Endodermal cell (in vitro differentiated cells): ENCODE results near the gene CDCA3. TPM values are rescaled to one million over a fixed set of nuclear protein-coding genes. Genes with fewer than 3 reads are reported as not detected.

Source experiments
- DNase-seq: peaks from one replicate; pipeline ENCODE4 v3.0.0-alpha.2; 2017
- H3K27ac ChIP-seq: 2 replicates; pipeline ENCODE4 v1.5.1; 2013; ENCODE audit warnings: mild to moderate bottlenecking, low read depth, low read length, moderate library complexity
- H3K27me3 ChIP-seq: 2 replicates; pipeline ENCODE4 v1.6.1; 2013; ENCODE audit warnings: mild to moderate bottlenecking, low read length, moderate library complexity; ENCODE audit not compliant: insufficient read depth, control insufficient read depth, poor library complexity, severe bottlenecking
- H3K36me3 ChIP-seq: 2 replicates; pipeline ENCODE4 v1.7.0; 2013; ENCODE audit warnings: mild to moderate bottlenecking, low read length, moderate library complexity; ENCODE audit not compliant: control insufficient read depth, insufficient read depth
- H3K4me1 ChIP-seq: one replicate; pipeline ENCODE4 v1.7.0; 2013; ENCODE audit warnings: low read length; ENCODE audit not compliant: control insufficient read depth, insufficient read depth
- H3K4me3 ChIP-seq: 2 replicates; pipeline ENCODE4 v1.5.1; 2013; ENCODE audit warnings: mild to moderate bottlenecking, low read length, moderate library complexity
- H3K9ac ChIP-seq: 2 replicates; pipeline ENCODE4 v1.6.1; 2013; ENCODE audit warnings: mild to moderate bottlenecking, low read length, moderate library complexity; ENCODE audit not compliant: poor library complexity, severe bottlenecking; ENCODE audit errors: extremely low read depth
- H3K9me3 ChIP-seq: 2 replicates; pipeline ENCODE4 v1.6.1; 2013; ENCODE audit warnings: mild to moderate bottlenecking, low read length, moderate library complexity; ENCODE audit not compliant: control insufficient read depth
- H3K27ac Mint-ChIP-seq: 2 replicates; pipeline ENCODE4 v1.8.0; 2020; ENCODE audit warnings: mixed read lengths
- H3K27me3 Mint-ChIP-seq: 2 replicates; pipeline ENCODE4 v1.8.0; 2021; ENCODE audit warnings: mild to moderate bottlenecking, mixed read lengths; ENCODE audit not compliant: insufficient read depth
- H3K36me3 Mint-ChIP-seq: 2 replicates; pipeline ENCODE4 v1.8.0; 2020; ENCODE audit warnings: low read depth, mixed read lengths
- H3K4me1 Mint-ChIP-seq: 2 replicates; pipeline ENCODE4 v1.8.0; 2020; ENCODE audit warnings: mixed read lengths
- H3K4me3 Mint-ChIP-seq: 2 replicates; pipeline ENCODE4 v1.8.0; 2020; ENCODE audit warnings: mild to moderate bottlenecking, moderate library complexity, mixed read lengths
- H3K9me3 Mint-ChIP-seq: 2 replicates; pipeline ENCODE4 v1.8.0; 2020; ENCODE audit warnings: mild to moderate bottlenecking, mixed read lengths
- WGBS, 2 experiments: methylation state at CpG; one replicate each; pipeline versions ENCODE4 v1.1.5 to v1.1.7; 2013; ENCODE audit warnings: missing lambda C conversion rate in 2 of 2, mixed read lengths in 1 of 2; ENCODE audit not compliant: insufficient coverage in 1 of 2, insufficient read length in 1 of 2; 5-methylcytosine and 5-hydroxymethylcytosine counted together
- total RNA-seq, 2 donors: library from RNA; stranded (reverse); fragmentation: NEBNext Ultra II Directional in 1 of 2; extraction: Animal tissue kit (Norgen Biotek cat#: 25700) in 1 of 2; gene quantifications; 2 replicates in 1 of 2; 3 replicates in 1 of 2; pipeline ENCODE4 v1.2.1, GENCODE V29; 2021
- TF ChIP-seq, protein P1 (sequence below): fragments of 200-600 bp; sonication (generic); conservative IDR thresholded peaks from 2 replicates; pipeline ENCODE4 v1.5.0; 2021; ENCODE audit warnings: antibody characterized with exemption, mild to moderate bottlenecking

The CDCA3 gene
- total RNA-seq, 2 donors from 2014 or later = 53.1 to 63.9 TPM

DNA sequence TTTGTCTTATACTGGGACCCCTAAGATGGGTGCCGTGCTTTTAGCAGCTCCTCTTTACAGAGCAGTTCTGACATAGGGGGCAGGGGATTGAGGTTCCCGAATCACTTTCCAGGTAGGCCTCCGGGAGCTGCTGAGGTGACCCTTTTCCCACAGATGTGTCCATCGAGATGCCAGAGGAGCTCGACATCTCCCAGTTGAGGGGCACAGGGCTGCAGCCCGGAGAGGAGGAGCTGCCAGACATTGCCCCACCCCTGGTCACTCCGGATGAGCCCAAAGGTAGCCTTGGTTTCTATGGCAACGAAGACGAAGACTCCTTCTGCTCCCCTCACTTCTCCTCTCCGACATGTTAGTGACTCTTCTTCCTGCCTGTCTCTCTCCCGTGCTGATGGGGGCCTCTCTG, 11.9 kb upstream of the CDCA3 start:
- peaks cover 80% of the 10 kb centered on the region for H3K36me3 Mint-ChIP-seq
- H3K4me3 Mint-ChIP-seq = no peak overlapping the region
- H3K4me3 ChIP-seq = no peak overlapping the region
- no peak for DNase-seq
- TF ChIP-seq, protein P1, sequence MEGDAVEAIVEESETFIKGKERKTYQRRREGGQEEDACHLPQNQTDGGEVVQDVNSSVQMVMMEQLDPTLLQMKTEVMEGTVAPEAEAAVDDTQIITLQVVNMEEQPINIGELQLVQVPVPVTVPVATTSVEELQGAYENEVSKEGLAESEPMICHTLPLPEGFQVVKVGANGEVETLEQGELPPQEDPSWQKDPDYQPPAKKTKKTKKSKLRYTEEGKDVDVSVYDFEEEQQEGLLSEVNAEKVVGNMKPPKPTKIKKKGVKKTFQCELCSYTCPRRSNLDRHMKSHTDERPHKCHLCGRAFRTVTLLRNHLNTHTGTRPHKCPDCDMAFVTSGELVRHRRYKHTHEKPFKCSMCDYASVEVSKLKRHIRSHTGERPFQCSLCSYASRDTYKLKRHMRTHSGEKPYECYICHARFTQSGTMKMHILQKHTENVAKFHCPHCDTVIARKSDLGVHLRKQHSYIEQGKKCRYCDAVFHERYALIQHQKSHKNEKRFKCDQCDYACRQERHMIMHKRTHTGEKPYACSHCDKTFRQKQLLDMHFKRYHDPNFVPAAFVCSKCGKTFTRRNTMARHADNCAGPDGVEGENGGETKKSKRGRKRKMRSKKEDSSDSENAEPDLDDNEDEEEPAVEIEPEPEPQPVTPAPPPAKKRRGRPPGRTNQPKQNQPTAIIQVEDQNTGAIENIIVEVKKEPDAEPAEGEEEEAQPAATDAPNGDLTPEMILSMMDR = no peak
- H3K27ac Mint-ChIP-seq = no peak overlapping the region
- H3K36me3 ChIP-seq = peaks cover 68% of the 10 kb centered on the region
- H3K4me1 Mint-ChIP-seq = peaks cover 17% of the 10 kb centered on the region
- H3K4me1 ChIP-seq = no peaks in the 10 kb centered on the region
- H3K27me3 ChIP-seq = no peaks in the 10 kb centered on the region
- H3K27ac ChIP-seq = no peak overlapping the region
- H3K9me3 ChIP-seq = no peaks in the 10 kb centered on the region
- WGBS, 2 experiments = 91 to 97% methylated on average over 10 to 11 of the region's 11 CpGs
- H3K27me3 Mint-ChIP-seq = no peaks in the 10 kb centered on the region
- no peak overlapping the region for H3K9ac ChIP-seq
- no peaks in the 10 kb centered on the region for H3K9me3 Mint-ChIP-seq

DNA sequence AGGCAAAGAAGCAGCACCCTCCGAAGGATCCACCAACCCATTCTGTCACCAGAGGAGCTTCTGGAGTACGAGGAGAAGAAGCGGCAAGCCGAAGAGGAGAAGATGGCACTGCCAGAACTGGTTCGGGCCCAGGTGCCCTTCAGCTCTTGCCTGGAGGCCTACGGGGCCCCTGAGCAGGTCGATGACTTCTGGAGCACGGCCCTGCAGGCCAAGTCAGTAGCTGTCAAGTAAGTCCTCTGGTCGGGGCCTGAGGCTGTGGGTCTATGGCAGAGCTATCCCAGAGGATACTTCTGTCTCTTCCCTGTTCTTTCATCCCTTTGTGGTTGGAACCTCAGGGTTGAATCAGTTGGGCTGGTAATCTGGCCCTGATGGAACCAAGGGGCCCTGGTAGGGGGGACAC, 10.3 kb upstream of the CDCA3 start:
- no peaks in the 10 kb centered on the region for H3K27me3 Mint-ChIP-seq
- no peaks in the 10 kb centered on the region for H3K9me3 Mint-ChIP-seq
- no peaks in the 10 kb centered on the region for H3K4me1 ChIP-seq
- DNase-seq = no peak
- H3K9ac ChIP-seq = no peak overlapping the region
- peaks cover 9% of the 10 kb centered on the region for H3K4me1 Mint-ChIP-seq
- H3K36me3 ChIP-seq = peaks cover 84% of the 10 kb centered on the region
- peaks cover 95% of the 10 kb centered on the region for H3K36me3 Mint-ChIP-seq
- TF ChIP-seq, protein P1 = no peak
- H3K4me3 ChIP-seq = no peak overlapping the region
- H3K27ac Mint-ChIP-seq = no peak overlapping the region
- no peaks in the 10 kb centered on the region for H3K9me3 ChIP-seq
- no peak overlapping the region for H3K27ac ChIP-seq
- H3K27me3 ChIP-seq = no peaks in the 10 kb centered on the region
- H3K4me3 Mint-ChIP-seq = no peak overlapping the region
- WGBS, 2 experiments = 93 to 94% methylated on average over 9 of the region's 9 CpGs

DNA sequence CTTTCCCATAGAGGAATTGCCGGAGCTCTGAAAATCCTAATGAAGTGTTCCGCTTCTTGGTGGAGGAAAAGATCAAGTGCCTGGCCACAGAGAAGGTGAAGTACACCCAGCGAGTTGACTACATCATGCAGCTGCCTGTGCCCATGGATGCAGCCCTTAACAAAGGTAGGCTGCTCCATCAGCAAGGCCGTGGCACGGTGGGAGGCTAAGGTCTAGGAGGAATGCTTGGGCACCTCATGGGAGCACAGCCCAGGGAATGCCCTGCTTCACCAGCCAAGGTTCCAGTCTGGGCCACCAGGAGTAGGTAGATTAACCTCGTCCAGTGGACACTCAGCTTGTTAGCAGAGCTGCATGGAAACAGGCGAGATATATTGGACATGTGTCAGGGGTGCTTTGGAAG, 9.9 kb upstream of the CDCA3 start:
- H3K27me3 Mint-ChIP-seq = no peaks in the 10 kb centered on the region
- H3K36me3 Mint-ChIP-seq = peaks cover 96% of the 10 kb centered on the region
- WGBS, 2 experiments = 90 to 94% methylated on average over 5 to 7 of the region's 7 CpGs
- Histone ChIP-seq H3K27ac (no peak overlapping the region), H3K9me3 (no peaks in the 10 kb centered on the region), H3K27me3 (no peaks in the 10 kb centered on the region), H3K36me3 (peaks cover 88% of the 10 kb centered on the region), H3K4me1 (no peaks in the 10 kb centered on the region), H3K4me3 (no peak overlapping the region), H3K9ac (no peak overlapping the region)
- no peak overlapping the region for H3K27ac Mint-ChIP-seq
- TF ChIP-seq, protein P1 = no peak
- no peak for DNase-seq
- H3K4me3 Mint-ChIP-seq = no peak overlapping the region
- no peaks in the 10 kb centered on the region for H3K9me3 Mint-ChIP-seq
- peaks cover 5% of the 10 kb centered on the region for H3K4me1 Mint-ChIP-seq
